ENCODE measurements around the gene HNRNPA3.

Gene HNRNPA3

GRCh38 chr2:177250461-177250860, 37.9 kb downstream of the HNRNPA3 start:
- no peak for DNase-seq (ENCODE audit: low read depth, low spot score)
- H3K4me3 ChIP-seq (ENCODE audit: low read length), result no peak overlapping the region

GRCh38 chr2:177251165-177251542, 38.6 kb downstream of the HNRNPA3 start:
- H3K4me3 ChIP-seq (ENCODE audit: low read length), result no peak overlapping the region
- no peak for DNase-seq (ENCODE audit: low read depth, low spot score)

GRCh38 chr2:177252808-177253531, 40.4 kb downstream of the HNRNPA3 start:
- H3K4me3 ChIP-seq (ENCODE audit: low read length), result no peak overlapping the region

GRCh38 chr2:177253704-177254103, 41.1 kb downstream of the HNRNPA3 start:
- H3K4me3 ChIP-seq (ENCODE audit: low read length), result no peak overlapping the region
- no peak for DNase-seq (ENCODE audit: low read depth, low spot score)

More at GRCh38 chr2:177252808-177253531, 40.4 kb downstream of the HNRNPA3 start:
- DNase-seq (ENCODE audit: low read depth, low spot score), result no peak

- H3K4me3 ChIP-seq (ENCODE audit: low read length), result no peak overlapping the region
- no peak for DNase-seq (ENCODE audit: low read depth, low spot score)
These were observed 42.0 kb downstream of the HNRNPA3 start for GRCh38 chr2:177254433-177255226.

- H3K4me3 ChIP-seq (ENCODE audit: low read length), result no peak overlapping the region
- DNase-seq (ENCODE audit: low read depth, low spot score), result no peak
These were observed 42.6 kb downstream of the HNRNPA3 start for GRCh38 chr2:177255227-177255601.

GRCh38 chr2:177256026-177256425, 43.4 kb downstream of the HNRNPA3 start:
- H3K4me3 ChIP-seq (ENCODE audit: low read length), result no peak overlapping the region
- DNase-seq (ENCODE audit: low read depth, low spot score), result no peak

GRCh38 chr2:177256695-177257094, 44.1 kb downstream of the HNRNPA3 start:
- H3K4me3 ChIP-seq (ENCODE audit: low read length), result no peak overlapping the region
- DNase-seq (ENCODE audit: low read depth, low spot score), result no peak

GRCh38 chr2:177257471-177257870, 44.9 kb downstream of the HNRNPA3 start:
- no peak for DNase-seq (ENCODE audit: low read depth, low spot score)
- H3K4me3 ChIP-seq (ENCODE audit: low read length), result no peak overlapping the region

- H3K4me3 ChIP-seq (ENCODE audit: low read length), result no peak overlapping the region
- no peak for DNase-seq (ENCODE audit: low read depth, low spot score)
These were observed 45.5 kb downstream of the HNRNPA3 start for GRCh38 chr2:177258059-177258458.

GRCh38 chr2:177260379-177260778, 47.8 kb downstream of the HNRNPA3 start:
- no peak for DNase-seq (ENCODE audit: low read depth, low spot score)
- H3K4me3 ChIP-seq (ENCODE audit: low read length), result no peak overlapping the region

- DNase-seq (ENCODE audit: low read depth, low spot score), result no peak
- no peak overlapping the region for H3K4me3 ChIP-seq (ENCODE audit: low read length)
These were observed 48.8 kb downstream of the HNRNPA3 start for GRCh38 chr2:177261116-177262060.

GRCh38 chr2:177262092-177262491, 49.5 kb downstream of the HNRNPA3 start:
- DNase-seq (ENCODE audit: low read depth, low spot score), result no peak
- no peak overlapping the region for H3K4me3 ChIP-seq (ENCODE audit: low read length)

GRCh38 chr2:177262958-177263450, 50.4 kb downstream of the HNRNPA3 start:
- no peak for DNase-seq (ENCODE audit: low read depth, low spot score)
- H3K4me3 ChIP-seq (ENCODE audit: low read length), result peak overlapping the region; percentile 77

GRCh38 chr2:177263451-177264208, 51.0 kb downstream of the HNRNPA3 start:
- DNase-seq (ENCODE audit: low read depth, low spot score), result peak; percentile 92
- H3K4me3 ChIP-seq (ENCODE audit: low read length), result peak overlapping the region; percentile 77

GRCh38 chr2:177264209-177264692, 51.7 kb downstream of the HNRNPA3 start:
- no peak for DNase-seq (ENCODE audit: low read depth, low spot score)

GRCh38 chr2:177264693-177265587, 52.3 kb downstream of the HNRNPA3 start, which contains the start of gene NFE2L2:
Gene NFE2L2, minus strand, starts transcription at chr2:177264727. Its CDS starts 151 bp downstream, at chr2:177264576.
- peak within 1 kb of the TSS; percentile 77 for H3K4me3 ChIP-seq (ENCODE audit: low read length)
- peak; percentile 83 for DNase-seq (ENCODE audit: low read depth, low spot score)

More at GRCh38 chr2:177264209-177264692, 51.7 kb downstream of the HNRNPA3 start:
- peak overlapping the region; percentile 77 for H3K4me3 ChIP-seq (ENCODE audit: low read length)

Data from Jurkat, Clone E6-1 (cell line).